ENCODE measurements around the gene TMTC2. TPM values are rescaled to one million over a fixed set of nuclear protein-coding genes. Genes with fewer than 3 reads are reported as not detected.

Gene TMTC2
- total RNA-seq, 1 donor from 2014 or later: 25.5 TPM

- no peak for ATAC-seq
- DNase-seq (ENCODE audit: low spot score): no peak
- intact Hi-C loops (cut with DNase I): no loop called here
These were observed 23.2 kb downstream of the TMTC2 start for GRCh38 chr12:82709794-82710355.

GRCh38 chr12:82710741-82711140 is 24.0 kb downstream of the TMTC2 start:
- intact Hi-C loops (cut with DNase I): no loop called here

GRCh38 chr12:82714427-82714826 is 27.7 kb downstream of the TMTC2 start:
- intact Hi-C loops (cut with DNase I): no loop called here
- no peak for ATAC-seq
- no peak for DNase-seq (ENCODE audit: low spot score)

More at GRCh38 chr12:82710741-82711140, 24.0 kb downstream of the TMTC2 start:
- ATAC-seq (no peak), DNase-seq (ENCODE audit: low spot score) (no peak)

GRCh38 chr12:82721726-82722125 is 35.0 kb downstream of the TMTC2 start:
- ATAC-seq: no peak
- intact Hi-C loops (cut with DNase I): no loop called here
- DNase-seq (ENCODE audit: low spot score): no peak

GRCh38 chr12:82723093-82723492 is 36.4 kb downstream of the TMTC2 start:
- DNase-seq (ENCODE audit: low spot score) (no peak), ATAC-seq (no peak)
- intact Hi-C loops (cut with DNase I): no loop called here

- no peak for DNase-seq (ENCODE audit: low spot score)
- ATAC-seq: no peak
- intact Hi-C loops (cut with DNase I): no loop called here
These were observed 37.2 kb downstream of the TMTC2 start for GRCh38 chr12:82723891-82724290.

GRCh38 chr12:82725741-82726140 is 39.0 kb downstream of the TMTC2 start:
- DNase-seq (ENCODE audit: low spot score) (no peak), ATAC-seq (no peak)
- intact Hi-C loops (cut with DNase I): no loop called here

GRCh38 chr12:82727886-82728285 is 41.2 kb downstream of the TMTC2 start:
- intact Hi-C loops (cut with DNase I): no loop called here
- ATAC-seq: no peak
- DNase-seq (ENCODE audit: low spot score): no peak

- ATAC-seq: no peak
- intact Hi-C loops (cut with DNase I): no loop called here
- DNase-seq (ENCODE audit: low spot score): no peak
These were observed 42.0 kb downstream of the TMTC2 start for GRCh38 chr12:82728710-82729109.

- no peak for DNase-seq (ENCODE audit: low spot score)
- intact Hi-C loops (cut with DNase I): no loop called here
- no peak for ATAC-seq
These were observed 44.3 kb downstream of the TMTC2 start for GRCh38 chr12:82730953-82731459.

GRCh38 chr12:82740129-82741000 is 53.7 kb downstream of the TMTC2 start:
- no peak for DNase-seq (ENCODE audit: low spot score)
- ATAC-seq: no peak
- intact Hi-C loops (cut with DNase I): no loop called here

- DNase-seq (ENCODE audit: low spot score): no peak
- intact Hi-C loops (cut with DNase I): no loop called here
- ATAC-seq: no peak
These were observed 58.5 kb downstream of the TMTC2 start for GRCh38 chr12:82745063-82745674.

- no peak for ATAC-seq
- intact Hi-C loops (cut with DNase I): no loop called here
- no peak for DNase-seq (ENCODE audit: low spot score)
These were observed 59.1 kb downstream of the TMTC2 start for GRCh38 chr12:82745807-82746206.

- DNase-seq (ENCODE audit: low spot score) (no peak), ATAC-seq (no peak)
- intact Hi-C loops (cut with DNase I): no loop called here
These were observed 60.0 kb downstream of the TMTC2 start for GRCh38 chr12:82746668-82747067.

- intact Hi-C loops (cut with DNase I): no loop called here
- ATAC-seq (no peak), DNase-seq (ENCODE audit: low spot score) (no peak)
These were observed 62.3 kb downstream of the TMTC2 start for GRCh38 chr12:82749015-82749414.

- intact Hi-C loops (cut with DNase I): no loop called here
- DNase-seq (ENCODE audit: low spot score) (no peak), ATAC-seq (no peak)
These were observed 68.2 kb downstream of the TMTC2 start for GRCh38 chr12:82754856-82755255.

- DNase-seq (ENCODE audit: low spot score): no peak
- no peak for ATAC-seq
These were observed 69.6 kb downstream of the TMTC2 start for GRCh38 chr12:82756303-82756702.

GRCh38 chr12:82757059-82757458 is 70.4 kb downstream of the TMTC2 start:
- ATAC-seq (peak; percentile 71), DNase-seq (ENCODE audit: low spot score) (no peak)
- intact Hi-C loops (cut with DNase I): no loop called here

More at GRCh38 chr12:82756303-82756702, 69.6 kb downstream of the TMTC2 start:
- intact Hi-C loops (cut with DNase I): no loop called here

- DNase-seq (ENCODE audit: low spot score) (no peak), ATAC-seq (no peak)
- intact Hi-C loops (cut with DNase I): no loop called here
These were observed 71.0 kb downstream of the TMTC2 start for GRCh38 chr12:82757656-82758055.

GRCh38 chr12:82758749-82759330 is 72.1 kb downstream of the TMTC2 start:
- ATAC-seq (peak; percentile 54), DNase-seq (ENCODE audit: low spot score) (no peak)
- intact Hi-C loops (cut with DNase I): no loop called here

Measured in sciatic nerve (tissue), 2 donors.